Stimulated activated CD4-positive, alpha-beta T cell treated with anti-CD3 and anti-CD28 coated beads, TNF-alpha, amount 100 ng/mL, for 4 hours (primary cell): ENCODE data around the gene OR51B2.
"Not testable (repeated sequence)": the region's sequence is repeated elsewhere in the genome, so short reads cannot be mapped to it uniquely, and the experiment has no call there.

Experiments
- DNase-seq, 3 experiments: peaks; one replicate each; pipeline ENCODE4 v3.0.0-alpha.2; 2020; ENCODE audit warnings: low read depth in 3 of 3

The OR51B2 gene, protein sequence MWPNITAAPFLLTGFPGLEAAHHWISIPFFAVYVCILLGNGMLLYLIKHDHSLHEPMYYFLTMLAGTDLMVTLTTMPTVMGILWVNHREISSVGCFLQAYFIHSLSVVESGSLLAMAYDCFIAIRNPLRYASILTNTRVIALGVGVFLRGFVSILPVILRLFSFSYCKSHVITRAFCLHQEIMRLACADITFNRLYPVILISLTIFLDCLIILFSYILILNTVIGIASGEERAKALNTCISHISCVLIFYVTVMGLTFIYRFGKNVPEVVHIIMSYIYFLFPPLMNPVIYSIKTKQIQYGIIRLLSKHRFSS

DNA sequence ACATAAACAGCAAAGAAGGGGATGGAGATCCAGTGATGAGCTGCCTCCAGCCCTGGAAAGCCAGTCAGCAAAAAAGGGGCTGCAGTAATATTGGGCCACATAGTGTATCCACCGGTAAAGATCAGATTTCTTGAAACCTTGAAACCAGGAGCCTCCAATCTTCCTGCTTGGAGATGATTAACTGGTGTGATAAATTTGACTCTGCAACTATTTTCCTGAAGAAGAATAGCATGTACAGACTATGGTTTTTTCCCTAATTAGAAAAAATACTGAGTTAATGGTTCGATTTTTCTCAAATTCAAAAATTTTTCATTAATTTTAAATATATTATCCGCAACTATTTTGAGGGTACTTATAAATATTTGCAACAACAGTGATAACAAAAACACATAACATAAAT is at the start of gene OR51B2:
Gene OR51B2 (minus strand): TSS at position 101 of the 400 bp plus-strand sequence. CDS start 0 bp downstream, at position 101.
- DNase-seq, result no peak

DNA sequence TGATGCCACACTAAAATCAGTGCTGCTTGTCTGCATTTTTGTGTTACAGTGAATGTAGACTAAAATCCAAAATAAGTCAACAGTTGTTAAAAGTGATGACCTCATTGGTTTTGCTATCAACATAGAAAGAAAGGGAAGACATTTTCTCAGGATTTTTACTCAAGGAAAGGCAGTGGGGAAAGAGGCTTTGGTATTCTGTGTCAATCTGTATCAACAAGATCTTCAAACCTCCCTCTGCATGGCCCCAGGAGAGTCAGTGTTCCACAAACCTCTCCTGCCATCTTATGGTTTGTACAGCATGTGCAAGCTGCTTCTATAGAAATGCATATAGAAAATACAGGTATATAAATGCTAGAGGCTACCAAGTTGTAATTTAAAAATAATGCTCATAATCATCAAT is 45.7 kb upstream of the OR51B2 start:
- no peak for DNase-seq

- DNase-seq, result no peak
Measured at GRCh38 chr11:5368502-5369043, 44.5 kb upstream of the OR51B2 start.

- DNase-seq, result no peak
Measured at GRCh38 chr11:5367448-5368074, 43.5 kb upstream of the OR51B2 start.

DNA sequence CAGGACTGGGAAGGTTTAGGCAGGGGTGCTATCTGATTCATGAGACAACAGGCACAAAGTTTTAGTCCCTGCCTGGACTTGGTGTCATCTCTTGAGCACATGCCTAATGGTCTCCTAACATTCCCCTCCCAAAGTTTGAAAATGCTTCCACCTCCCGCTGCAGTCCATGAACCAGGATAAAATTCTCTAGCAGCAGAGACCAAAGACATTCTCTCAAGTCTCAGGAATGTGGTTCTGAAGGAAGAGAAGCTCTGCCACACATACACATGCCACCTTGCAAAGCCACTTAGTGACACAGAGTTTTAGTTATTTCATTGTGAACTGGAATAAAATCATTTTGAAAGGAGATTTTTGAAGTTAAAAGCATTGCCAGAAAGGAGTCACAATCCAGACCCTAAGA is 42.8 kb upstream of the OR51B2 start:
- DNase-seq, result no peak

- DNase-seq, result not testable (repeated sequence)
Measured at GRCh38 chr11:5366365-5366764, 42.3 kb upstream of the OR51B2 start.

- no peak for DNase-seq
Measured at GRCh38 chr11:5364214-5364613, 40.1 kb upstream of the OR51B2 start.

DNA sequence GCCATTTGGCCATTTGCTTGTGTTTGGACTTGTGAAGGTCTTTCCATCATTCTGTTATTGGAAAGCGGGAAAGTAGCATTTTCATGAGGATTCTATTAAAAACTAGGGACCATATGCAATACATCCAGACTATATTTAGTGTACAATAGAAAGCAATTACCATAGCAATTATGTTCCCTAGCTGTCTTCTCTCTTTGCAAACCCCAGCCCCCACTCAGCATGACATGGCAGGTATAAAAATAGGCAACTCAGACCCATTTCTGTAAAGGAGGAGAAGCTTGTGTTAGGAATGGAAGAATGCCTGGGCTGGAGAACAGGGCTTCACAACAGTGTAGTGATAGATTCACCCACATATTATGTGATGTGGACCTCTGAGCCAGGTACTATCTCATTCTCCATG is 39.6 kb upstream of the OR51B2 start:
- no peak for DNase-seq

- DNase-seq, result no peak
Measured at GRCh38 chr11:5362017-5362625, 38.0 kb upstream of the OR51B2 start.

- DNase-seq, result not testable (repeated sequence)
Measured at GRCh38 chr11:5356031-5356430, 31.9 kb upstream of the OR51B2 start.

DNA sequence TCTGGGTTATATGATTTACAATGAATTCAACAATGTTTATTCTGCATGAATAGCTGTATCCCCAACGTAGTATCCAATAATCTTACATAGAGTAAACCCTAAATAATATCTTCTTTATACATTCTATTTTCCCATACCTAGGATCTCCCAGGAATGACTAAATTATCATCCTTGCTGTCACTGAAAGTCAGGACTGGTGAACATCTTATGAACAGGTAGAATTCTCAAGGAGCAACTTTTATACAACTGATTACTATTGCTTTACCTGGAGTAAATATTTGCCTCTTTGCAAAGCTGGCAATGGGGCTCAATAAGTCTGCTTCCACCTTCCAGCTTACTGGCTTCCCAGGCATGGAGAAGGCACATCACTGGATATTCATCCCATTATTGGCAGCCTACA is 27.1 kb upstream of the OR51B2 start, which contains the start of gene OR51B6:
Gene OR51B6 (plus strand): TSS at position 301 of the 400 bp plus-strand sequence. CDS start 0 bp downstream, at position 301.
- no peak for DNase-seq

GRCh38 chr11:5349550-5349949 is 25.5 kb upstream of the OR51B2 start:
- DNase-seq, result no peak

- no peak for DNase-seq
Measured at GRCh38 chr11:5348551-5349194, 24.6 kb upstream of the OR51B2 start.

GRCh38 chr11:5345831-5346230 is 21.7 kb upstream of the OR51B2 start:
- no peak for DNase-seq

DNA sequence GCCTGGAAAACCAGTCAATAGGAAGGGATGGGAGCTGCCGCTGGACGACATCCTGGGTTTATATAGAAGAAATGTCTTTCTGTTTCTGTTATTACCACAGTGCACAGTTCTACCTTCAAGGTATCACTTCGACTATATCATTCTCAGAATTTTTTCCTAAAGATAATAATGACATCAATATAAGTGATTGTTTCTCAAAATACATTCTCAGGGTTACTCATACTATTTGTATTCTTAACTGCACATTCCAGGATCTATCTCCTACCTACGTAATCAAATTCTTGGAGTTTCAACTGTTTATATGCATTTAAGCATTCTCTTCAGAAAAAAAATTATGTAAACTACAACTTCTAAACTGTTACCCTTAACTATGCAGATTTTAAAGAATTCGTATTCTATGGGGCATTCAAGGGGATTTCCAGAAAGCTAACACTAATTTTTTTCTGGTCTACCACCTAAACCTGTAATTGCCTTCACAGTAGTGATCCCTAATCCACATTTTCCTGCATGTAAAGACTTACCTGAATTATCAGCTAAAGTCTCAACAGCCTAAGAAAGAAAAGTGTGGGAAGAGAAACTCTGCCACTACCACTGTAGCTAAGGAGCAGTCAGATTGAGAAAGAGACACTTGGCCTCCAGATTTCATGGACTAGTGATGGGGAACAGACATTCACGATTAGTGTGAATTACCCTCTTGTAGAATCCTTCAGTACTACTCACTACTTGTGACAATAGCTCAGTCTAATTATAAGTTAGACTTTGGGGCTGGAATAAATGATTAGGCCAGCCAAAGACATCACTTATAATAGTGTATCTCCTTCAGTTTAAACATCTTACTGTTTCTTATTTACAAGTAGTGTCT is 19.6 kb upstream of the OR51B2 start, which contains the start of gene OR51B5:
Gene OR51B5 (minus strand): TSS at position 51 of the 862 bp plus-strand sequence. CDS start 0 bp downstream, at position 51.
- DNase-seq, result no peak

GRCh38 chr11:5339771-5340322 is 15.8 kb upstream of the OR51B2 start:
- DNase-seq, result no peak

- DNase-seq, result not testable (repeated sequence)
Measured at GRCh38 chr11:5337253-5337652, 13.2 kb upstream of the OR51B2 start.

DNA sequence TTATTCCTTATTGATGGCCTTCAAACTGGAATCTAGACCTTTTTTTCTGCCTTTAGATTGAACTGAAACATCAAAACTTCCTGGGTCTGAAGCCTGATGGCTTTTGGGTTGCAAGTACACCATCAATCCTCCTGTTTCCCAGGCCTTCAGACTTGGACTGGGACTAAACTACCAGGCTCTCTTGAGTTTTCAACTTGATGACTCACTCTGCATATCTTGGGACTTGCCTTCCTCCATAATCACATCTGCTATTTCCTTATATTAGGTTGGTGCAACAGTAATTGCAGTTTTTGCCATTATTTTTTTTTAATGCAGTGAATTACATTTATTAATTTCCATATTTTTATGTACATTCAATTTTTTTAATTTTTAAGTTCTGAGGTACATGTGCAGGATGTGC is 12.2 kb upstream of the OR51B2 start:
- no peak for DNase-seq

GRCh38 chr11:5335170-5335569 is 11.1 kb upstream of the OR51B2 start:
- no peak for DNase-seq

- DNase-seq, result no peak
Measured at GRCh38 chr11:5317292-5317691, 6.8 kb downstream of the OR51B2 start.
